ENCODE results near the gene ACTG1.

ACTG1 gene

GRCh38 chr17:81512562-81513371 lies at the start of gene ACTG1:
Gene ACTG1 (minus strand): TSS chr17:81512799. CDS start chr17:81512354, 445 bp downstream.
- DNase-seq (ENCODE audit: low read depth, low spot score), result peak; percentile 85

DNA sequence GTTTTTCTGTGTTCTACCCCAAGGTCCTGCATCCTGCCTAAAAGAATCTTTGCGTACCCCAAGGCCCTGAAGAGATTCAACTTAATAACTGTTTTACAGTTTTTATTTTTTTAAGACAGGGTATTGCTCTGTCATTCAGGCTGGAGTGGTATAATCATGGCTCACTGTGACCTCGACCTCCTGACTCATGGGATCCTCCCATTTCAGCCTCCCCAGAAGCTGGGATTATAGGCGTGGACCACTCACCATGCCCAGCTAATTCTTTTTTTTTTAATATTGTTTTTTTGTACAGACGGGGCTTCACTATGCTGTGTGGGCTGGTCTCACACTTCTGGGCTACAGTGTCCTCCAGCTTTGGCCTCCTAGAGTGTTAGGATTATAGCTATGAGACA lies 48.9 kb upstream of the ACTG1 start:
- DNase-seq (ENCODE audit: low read depth, low spot score), result no peak

GRCh38 chr17:81558941-81559806 lies 46.6 kb upstream of the ACTG1 start:
- no peak for DNase-seq (ENCODE audit: low read depth, low spot score)

DNA sequence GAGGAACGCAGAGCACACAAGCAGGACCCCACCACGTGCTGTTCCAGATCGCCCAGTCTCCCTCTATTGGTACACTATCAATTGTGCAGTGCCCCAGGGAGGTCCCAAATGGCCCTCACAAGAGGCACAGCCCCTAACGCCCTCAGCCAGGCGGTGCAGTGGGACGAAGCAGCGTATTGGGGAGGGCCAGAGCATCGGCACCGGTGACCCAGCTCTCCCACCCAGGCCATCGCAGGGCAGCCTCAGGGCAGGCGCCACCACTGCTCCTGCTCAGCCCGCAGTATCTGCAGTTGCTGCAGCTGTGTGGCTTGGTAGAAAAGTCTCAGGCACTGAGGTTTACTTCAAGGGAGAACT lies 45.5 kb upstream of the ACTG1 start:
- DNase-seq (ENCODE audit: low read depth, low spot score), result no peak

DNA sequence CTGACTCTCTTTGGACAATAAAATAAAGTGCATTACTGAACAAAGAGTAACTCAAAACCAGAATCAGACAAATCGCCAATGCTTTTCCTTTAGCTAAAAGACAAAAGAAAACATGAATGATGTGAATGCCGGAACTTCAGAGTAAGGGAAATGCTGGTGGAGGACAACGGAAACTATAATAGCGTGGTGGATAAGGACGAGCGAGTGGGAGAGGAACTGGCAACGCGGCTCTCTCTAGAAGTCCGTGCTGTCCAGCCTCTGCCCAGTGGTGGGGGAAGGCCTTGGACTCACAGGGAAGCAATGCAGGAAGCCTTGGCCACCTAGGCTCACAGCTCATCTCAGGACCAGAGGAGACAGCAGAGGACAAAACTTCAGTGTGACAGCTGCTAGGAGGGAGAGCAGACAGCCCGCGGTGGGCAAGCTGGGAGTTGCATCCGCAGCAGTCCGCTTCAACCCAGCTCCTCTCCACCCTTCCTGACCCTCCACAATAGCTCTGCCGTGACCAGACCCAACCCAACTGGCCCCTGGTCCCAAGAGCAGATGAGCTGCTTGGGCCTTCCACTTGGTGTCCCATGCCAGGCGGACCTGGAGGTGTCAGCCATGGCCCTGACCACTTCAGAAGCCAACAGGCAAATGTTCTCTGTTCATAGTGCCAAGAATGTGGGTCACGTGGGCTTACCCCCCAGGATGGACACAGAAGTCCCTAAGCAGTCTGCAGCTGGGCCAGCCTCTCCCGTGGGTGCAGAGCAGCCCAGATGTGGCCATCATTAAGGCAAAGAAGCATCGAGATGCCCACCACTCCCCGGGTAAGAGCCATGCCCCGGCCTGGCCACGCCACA lies 44.9 kb upstream of the ACTG1 start:
- no peak for DNase-seq (ENCODE audit: low read depth, low spot score)

GRCh38 chr17:81556863-81557262 lies 44.3 kb upstream of the ACTG1 start:
- DNase-seq (ENCODE audit: low read depth, low spot score), result no peak

GRCh38 chr17:81556175-81556691 lies 43.6 kb upstream of the ACTG1 start:
- no peak for DNase-seq (ENCODE audit: low read depth, low spot score)

GRCh38 chr17:81553616-81554181 lies 41.1 kb upstream of the ACTG1 start:
- no peak for DNase-seq (ENCODE audit: low read depth, low spot score)

DNA sequence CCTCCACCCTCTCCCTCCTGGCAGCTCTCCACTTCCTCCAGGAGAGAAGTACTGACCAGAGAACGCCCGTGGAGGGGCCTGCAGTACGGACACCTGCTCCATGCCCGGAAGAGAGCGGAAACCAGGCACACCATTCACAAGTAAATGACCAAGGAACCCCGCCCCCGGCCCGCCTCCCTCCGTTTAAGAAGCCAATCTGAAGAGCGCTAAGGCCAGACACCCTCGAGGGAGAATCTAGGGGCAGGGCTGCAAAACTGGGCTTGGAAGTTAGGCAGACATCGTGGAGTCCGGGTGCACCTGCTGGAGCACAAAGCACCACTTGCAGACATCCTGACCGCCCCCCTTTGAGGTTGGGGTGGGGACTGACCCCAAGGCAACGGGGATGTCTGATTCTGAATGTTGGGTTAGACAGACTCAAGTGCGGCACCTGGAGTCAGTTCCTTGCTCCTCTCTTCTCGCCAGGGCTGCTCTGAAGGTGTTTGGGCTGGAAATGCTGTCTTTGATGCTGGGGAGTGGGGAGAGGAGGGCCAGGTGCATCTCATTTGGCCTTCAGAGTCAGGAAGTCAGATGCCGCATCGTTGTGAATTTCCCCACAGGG lies 40.5 kb upstream of the ACTG1 start:
- peak; percentile 54 for DNase-seq (ENCODE audit: low read depth, low spot score)

GRCh38 chr17:81552244-81553017 lies 39.8 kb upstream of the ACTG1 start, which contains the start of gene FAAP100:
Gene FAAP100 (minus strand): TSS chr17:81552353. CDS start chr17:81552330, 23 bp downstream.
- peak; percentile 64 for DNase-seq (ENCODE audit: low read depth, low spot score)

DNA sequence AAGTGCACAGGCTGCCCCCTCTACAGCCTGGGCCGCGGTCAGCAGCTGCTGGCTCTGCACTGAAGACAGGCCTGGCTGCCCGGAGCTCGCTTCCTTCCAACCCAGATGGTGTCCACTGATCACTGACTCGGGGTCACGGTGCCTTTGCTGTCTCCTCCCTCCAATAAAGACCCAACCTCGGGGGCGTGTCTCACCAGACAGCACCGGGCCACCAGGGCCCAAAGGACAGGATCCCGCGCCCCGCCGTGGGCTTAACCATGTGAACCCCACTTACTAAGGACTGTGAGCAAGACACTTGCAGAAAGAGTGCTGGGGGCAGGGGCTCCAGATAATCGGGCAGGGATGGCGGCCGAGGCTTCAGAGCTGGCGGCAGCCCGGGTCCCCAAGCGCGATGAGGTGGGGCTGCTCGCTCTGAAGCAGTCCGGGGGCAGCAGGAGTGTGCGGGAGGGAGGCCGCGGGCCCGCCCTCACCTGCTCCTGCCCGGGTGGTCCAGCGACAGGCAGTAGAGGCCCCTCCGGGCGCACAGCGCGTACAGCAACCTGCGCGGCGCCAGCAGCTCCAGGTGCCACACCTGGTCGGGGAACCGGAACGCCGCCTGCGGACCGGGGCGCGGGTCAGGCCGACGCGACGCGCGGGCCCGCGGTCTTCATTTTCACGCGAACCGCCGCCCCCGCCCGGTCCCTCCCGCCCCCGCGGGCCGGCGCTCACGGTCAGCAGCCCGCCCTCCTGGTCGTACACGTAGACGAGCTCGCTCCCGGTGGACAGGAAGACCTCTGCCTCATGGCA lies 39.1 kb upstream of the ACTG1 start:
- DNase-seq (ENCODE audit: low read depth, low spot score), result no peak

- DNase-seq (ENCODE audit: low read depth, low spot score), result no peak
Observed at GRCh38 chr17:81550830-81551457, 38.3 kb upstream of the ACTG1 start.

GRCh38 chr17:81550285-81550684 lies 37.7 kb upstream of the ACTG1 start:
- no peak for DNase-seq (ENCODE audit: low read depth, low spot score)

DNA sequence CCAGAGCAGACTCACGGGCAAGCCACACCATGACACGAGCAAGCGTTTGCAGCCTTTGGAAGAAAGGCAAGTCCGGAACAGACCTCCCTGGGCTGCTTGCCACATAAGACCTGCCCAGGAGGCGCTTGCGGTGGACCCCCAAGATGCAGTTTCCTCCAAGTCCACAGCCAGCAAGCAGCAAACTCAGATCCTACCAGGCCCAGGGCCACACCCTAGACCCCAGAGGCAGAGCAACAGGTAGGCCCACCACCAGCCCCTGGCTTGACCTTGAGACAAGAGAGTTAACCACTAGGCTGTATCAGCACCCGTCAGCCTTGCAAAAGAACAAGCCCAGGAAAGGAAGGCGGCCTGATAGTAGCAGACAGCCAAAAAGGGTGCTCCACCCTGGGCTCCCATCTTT lies 37.2 kb upstream of the ACTG1 start:
- no peak for DNase-seq (ENCODE audit: low read depth, low spot score)

- DNase-seq (ENCODE audit: low read depth, low spot score), result no peak
Observed at GRCh38 chr17:81549031-81549557, 36.5 kb upstream of the ACTG1 start.

- DNase-seq (ENCODE audit: low read depth, low spot score), result no peak
Observed at GRCh38 chr17:81547614-81547982, 35.0 kb upstream of the ACTG1 start.

DNA sequence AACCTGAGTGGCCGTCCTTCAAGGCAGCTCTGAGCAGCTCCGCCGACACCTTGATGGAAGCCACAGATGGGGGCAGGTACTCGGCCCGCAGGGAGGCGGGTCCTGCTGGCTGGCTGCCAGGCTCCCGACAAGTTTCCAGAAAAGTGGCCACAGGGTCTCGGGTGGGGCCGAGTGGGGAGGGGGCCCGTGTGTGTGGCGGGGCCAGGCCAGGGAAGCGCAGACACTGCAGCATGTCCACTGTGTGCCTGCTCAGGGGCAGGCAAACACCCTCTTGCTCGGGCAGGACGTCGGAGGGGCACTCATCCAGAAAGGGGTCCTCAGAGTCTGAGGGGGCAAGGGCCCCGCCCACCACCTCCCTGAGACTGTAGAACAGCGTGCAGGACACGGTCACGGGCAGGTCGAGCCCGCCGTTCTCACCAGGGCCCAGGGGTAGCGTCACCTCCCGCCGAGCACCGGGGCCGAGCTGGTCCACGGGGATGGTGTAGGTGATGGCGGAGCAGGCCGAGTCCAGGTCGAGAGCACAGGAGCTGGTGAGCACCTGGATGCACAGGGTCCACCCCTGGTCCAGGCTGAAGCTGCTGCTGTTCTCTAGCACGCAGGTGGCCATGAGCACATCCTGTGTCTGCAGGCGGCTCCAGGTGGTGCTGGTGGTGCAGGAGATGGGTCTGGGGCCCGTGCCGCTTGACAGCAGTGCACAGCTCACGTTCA lies 34.5 kb upstream of the ACTG1 start:
- DNase-seq (ENCODE audit: low read depth, low spot score), result no peak

Data from activated CD4-positive, CD25-positive, alpha-beta regulatory T cell treated with anti-CD3 and anti-CD28 coated beads, Interleukin-2, amount 50 U/mL, for 16 hours (primary cell).